DOHH2 (cell line): ENCODE data around the gene OTOL1.

Source experiments
- CTCF ChIP-seq: fragments of 200-600 bp; sonication (generic); IDR thresholded peaks from one replicate; pipeline ENCODE4 v1.5.1; 2014; ENCODE audit warnings: antibody characterized with exemption, mild to moderate bottlenecking, low read depth, low read length; ENCODE audit not compliant: poor library complexity, severe bottlenecking
- EZH2phosphoT487 ChIP-seq: fragments of 200-600 bp; sonication (generic); IDR thresholded peaks from 2 replicates; pipeline ENCODE4 v1.6.1; 2017; ENCODE audit warnings: borderline replicate concordance, mild to moderate bottlenecking, antibody characterized with exemption, low read length, moderate library complexity, mixed read lengths

- no peak for TF ChIP-seq CTCF
- no peak for TF ChIP-seq EZH2phosphoT487
These were observed 42.0 kb upstream of the OTOL1 start for GRCh38 chr3:161454615-161455014.
